ENCODE measurements around the gene IGF2BP3.

The IGF2BP3 gene

GRCh38 chr7:23371654-23372053 is 98.6 kb downstream of the IGF2BP3 start:
- H3K4me3 ChIP-seq (ENCODE audit: low read depth in 1 of 5, low read length in 5 of 5), result no peak overlapping the region

GRCh38 chr7:23369695-23370404 is 100.4 kb downstream of the IGF2BP3 start:
- Histone ChIP-seq H3K4me3 (ENCODE audit: low read depth in 1 of 5, low read length in 5 of 5) (no peak overlapping the region), H3K27ac (ENCODE audit: low read depth, low read length) (no peak overlapping the region), H3K4me1 (ENCODE audit: control insufficient read depth in 5 of 5, insufficient read depth in 5 of 5, low read length in 5 of 5) (no peaks in the 10 kb centered on the region), H3K36me3 (ENCODE audit: control insufficient read depth in 5 of 5, insufficient read depth in 5 of 5, low read length in 5 of 5) (no peaks in the 10 kb centered on the region), H3K27me3 (ENCODE audit: control insufficient read depth in 5 of 5, insufficient read depth in 4 of 5, low read length in 5 of 5) (no peaks in the 10 kb centered on the region), H3K9me3 (ENCODE audit: control insufficient read depth in 5 of 5, low read length in 5 of 5) (no peaks in the 10 kb centered on the region), H3K9ac (ENCODE audit: low read length in 5 of 5) (no peak overlapping the region)

More at GRCh38 chr7:23371654-23372053, 98.6 kb downstream of the IGF2BP3 start:
- Histone ChIP-seq H3K9ac (ENCODE audit: low read length in 5 of 5) (no peak overlapping the region), H3K27ac (ENCODE audit: low read depth, low read length) (no peak overlapping the region), H3K36me3 (ENCODE audit: control insufficient read depth in 5 of 5, insufficient read depth in 5 of 5, low read length in 5 of 5) (no peaks in the 10 kb centered on the region), H3K27me3 (ENCODE audit: control insufficient read depth in 5 of 5, insufficient read depth in 4 of 5, low read length in 5 of 5) (no peaks in the 10 kb centered on the region), H3K4me1 (ENCODE audit: control insufficient read depth in 5 of 5, insufficient read depth in 5 of 5, low read length in 5 of 5) (no peaks in the 10 kb centered on the region), H3K9me3 (ENCODE audit: control insufficient read depth in 5 of 5, low read length in 5 of 5) (no peaks in the 10 kb centered on the region)

- Histone ChIP-seq H3K27me3 (ENCODE audit: control insufficient read depth in 5 of 5, insufficient read depth in 4 of 5, low read length in 5 of 5) (no peaks in the 10 kb centered on the region), H3K9me3 (ENCODE audit: control insufficient read depth in 5 of 5, low read length in 5 of 5) (no peaks in the 10 kb centered on the region), H3K4me1 (ENCODE audit: control insufficient read depth in 5 of 5, insufficient read depth in 5 of 5, low read length in 5 of 5) (no peaks in the 10 kb centered on the region), H3K9ac (ENCODE audit: low read length in 5 of 5) (no peak overlapping the region), H3K4me3 (ENCODE audit: low read depth in 1 of 5, low read length in 5 of 5) (no peak overlapping the region), H3K36me3 (ENCODE audit: control insufficient read depth in 5 of 5, insufficient read depth in 5 of 5, low read length in 5 of 5) (no peaks in the 10 kb centered on the region), H3K27ac (ENCODE audit: low read depth, low read length) (no peak overlapping the region)
Observed at GRCh38 chr7:23369100-23369499, 101.2 kb downstream of the IGF2BP3 start.

GRCh38 chr7:23358152-23358674 is 112.1 kb downstream of the IGF2BP3 start:
- Histone ChIP-seq H3K4me1 (ENCODE audit: control insufficient read depth in 5 of 5, insufficient read depth in 5 of 5, low read length in 5 of 5) (peaks cover 0 to 8% (median 3%) of the 10 kb centered on the region in 5 donors), H3K27me3 (ENCODE audit: control insufficient read depth in 5 of 5, insufficient read depth in 4 of 5, low read length in 5 of 5) (no peaks in the 10 kb centered on the region), H3K27ac (ENCODE audit: low read depth, low read length) (no peak overlapping the region), H3K4me3 (ENCODE audit: low read depth in 1 of 5, low read length in 5 of 5) (no peak overlapping the region), H3K36me3 (ENCODE audit: control insufficient read depth in 5 of 5, insufficient read depth in 5 of 5, low read length in 5 of 5) (no peaks in the 10 kb centered on the region), H3K9ac (ENCODE audit: low read length in 5 of 5) (no peak overlapping the region), H3K9me3 (ENCODE audit: control insufficient read depth in 5 of 5, low read length in 5 of 5) (no peaks in the 10 kb centered on the region)

- H3K36me3 ChIP-seq (ENCODE audit: control insufficient read depth in 5 of 5, insufficient read depth in 5 of 5, low read length in 5 of 5), result no peaks in the 10 kb centered on the region
- H3K27ac ChIP-seq (ENCODE audit: low read depth, low read length), result no peak overlapping the region
- no peaks in the 10 kb centered on the region for H3K27me3 ChIP-seq (ENCODE audit: control insufficient read depth in 5 of 5, insufficient read depth in 4 of 5, low read length in 5 of 5)
- no peak overlapping the region for H3K4me3 ChIP-seq (ENCODE audit: low read depth in 1 of 5, low read length in 5 of 5)
- H3K4me1 ChIP-seq (ENCODE audit: control insufficient read depth in 5 of 5, insufficient read depth in 5 of 5, low read length in 5 of 5), result peaks cover 0 to 10% (median 4%) of the 10 kb centered on the region in 5 donors
- H3K9me3 ChIP-seq (ENCODE audit: control insufficient read depth in 5 of 5, low read length in 5 of 5), result no peaks in the 10 kb centered on the region
- H3K9ac ChIP-seq (ENCODE audit: low read length in 5 of 5), result no peak overlapping the region
Observed at GRCh38 chr7:23357190-23358093, 112.8 kb downstream of the IGF2BP3 start.

- Histone ChIP-seq H3K9me3 (ENCODE audit: control insufficient read depth in 5 of 5, low read length in 5 of 5) (no peaks in the 10 kb centered on the region), H3K9ac (ENCODE audit: low read length in 5 of 5) (no peak overlapping the region), H3K4me1 (ENCODE audit: control insufficient read depth in 5 of 5, insufficient read depth in 5 of 5, low read length in 5 of 5) (peaks cover 0 to 10% (median 4%) of the 10 kb centered on the region in 5 donors), H3K27me3 (ENCODE audit: control insufficient read depth in 5 of 5, insufficient read depth in 4 of 5, low read length in 5 of 5) (no peaks in the 10 kb centered on the region), H3K36me3 (ENCODE audit: control insufficient read depth in 5 of 5, insufficient read depth in 5 of 5, low read length in 5 of 5) (no peaks in the 10 kb centered on the region), H3K4me3 (ENCODE audit: low read depth in 1 of 5, low read length in 5 of 5) (no peak overlapping the region), H3K27ac (ENCODE audit: low read depth, low read length) (no peak overlapping the region)
Observed at GRCh38 chr7:23356726-23357125, 113.6 kb downstream of the IGF2BP3 start.

- H3K27me3 ChIP-seq (ENCODE audit: control insufficient read depth in 5 of 5, insufficient read depth in 4 of 5, low read length in 5 of 5), result no peaks in the 10 kb centered on the region
- H3K4me3 ChIP-seq (ENCODE audit: low read depth in 1 of 5, low read length in 5 of 5), result no peak overlapping the region
- no peaks in the 10 kb centered on the region for H3K9me3 ChIP-seq (ENCODE audit: control insufficient read depth in 5 of 5, low read length in 5 of 5)
- no peak overlapping the region for H3K9ac ChIP-seq (ENCODE audit: low read length in 5 of 5)
- peaks cover 0 to 10% (median 4%) of the 10 kb centered on the region in 5 donors for H3K4me1 ChIP-seq (ENCODE audit: control insufficient read depth in 5 of 5, insufficient read depth in 5 of 5, low read length in 5 of 5)
- H3K36me3 ChIP-seq (ENCODE audit: control insufficient read depth in 5 of 5, insufficient read depth in 5 of 5, low read length in 5 of 5), result no peaks in the 10 kb centered on the region
- no peak overlapping the region for H3K27ac ChIP-seq (ENCODE audit: low read depth, low read length)
Observed at GRCh38 chr7:23356168-23356567, 114.1 kb downstream of the IGF2BP3 start.

- H3K27me3 ChIP-seq (ENCODE audit: control insufficient read depth in 5 of 5, insufficient read depth in 4 of 5, low read length in 5 of 5), result no peaks in the 10 kb centered on the region
- no peaks in the 10 kb centered on the region for H3K9me3 ChIP-seq (ENCODE audit: control insufficient read depth in 5 of 5, low read length in 5 of 5)
- no peak overlapping the region for H3K27ac ChIP-seq (ENCODE audit: low read depth, low read length)
- peaks cover 0 to 10% (median 4%) of the 10 kb centered on the region in 5 donors for H3K4me1 ChIP-seq (ENCODE audit: control insufficient read depth in 5 of 5, insufficient read depth in 5 of 5, low read length in 5 of 5)
- no peak overlapping the region for H3K4me3 ChIP-seq (ENCODE audit: low read depth in 1 of 5, low read length in 5 of 5)
- no peaks in the 10 kb centered on the region for H3K36me3 ChIP-seq (ENCODE audit: control insufficient read depth in 5 of 5, insufficient read depth in 5 of 5, low read length in 5 of 5)
- no peak overlapping the region for H3K9ac ChIP-seq (ENCODE audit: low read length in 5 of 5)
Observed at GRCh38 chr7:23353172-23353571, 117.1 kb downstream of the IGF2BP3 start.

GRCh38 chr7:23350466-23350865 is 119.8 kb downstream of the IGF2BP3 start:
- Histone ChIP-seq H3K27ac (ENCODE audit: low read depth, low read length) (no peak overlapping the region), H3K9ac (ENCODE audit: low read length in 5 of 5) (no peak overlapping the region), H3K4me3 (ENCODE audit: low read depth in 1 of 5, low read length in 5 of 5) (no peak overlapping the region), H3K4me1 (ENCODE audit: control insufficient read depth in 5 of 5, insufficient read depth in 5 of 5, low read length in 5 of 5) (peaks cover 0 to 10% (median 4%) of the 10 kb centered on the region in 5 donors), H3K9me3 (ENCODE audit: control insufficient read depth in 5 of 5, low read length in 5 of 5) (no peaks in the 10 kb centered on the region), H3K36me3 (ENCODE audit: control insufficient read depth in 5 of 5, insufficient read depth in 5 of 5, low read length in 5 of 5) (no peaks in the 10 kb centered on the region), H3K27me3 (ENCODE audit: control insufficient read depth in 5 of 5, insufficient read depth in 4 of 5, low read length in 5 of 5) (no peaks in the 10 kb centered on the region)

Measured in subcutaneous abdominal adipose tissue (tissue), 5 donors.